Measurements from ENCODE around the gene MSRB1.

MSRB1 gene

GRCh38 chr16:1929578-1930337, 13.2 kb downstream of the MSRB1 start:
- Histone ChIP-seq H2AFZ (ENCODE audit: low read depth, low read length) (peak overlapping the region; percentile 95), H3K4me3 (ENCODE audit: low read depth in 1 of 2, low read length in 2 of 2) (peak overlapping the region; percentile 28 to 62; a peak in 3 of 4 replicates), H3K4me1 (ENCODE audit: insufficient read depth, low read length) (peaks cover 12% of the 10 kb centered on the region)

GRCh38 chr16:1929105-1929504, 13.9 kb downstream of the MSRB1 start:
- no peaks in the 10 kb centered on the region for H3K36me3 ChIP-seq (ENCODE audit: insufficient read depth, low read length)
- no peaks in the 10 kb centered on the region for H3K79me2 ChIP-seq (ENCODE audit: insufficient read depth, low read length)
- DNase-seq (peak; percentile 41), ATAC-seq (ENCODE audit: insufficient read depth, low read depth) (peak; percentile 53)
- TF ChIP-seq EZH2 (IDR thresholded peaks at IDR 0.05; ENCODE audit: borderline replicate concordance, low read depth, low read length, severe bottlenecking), result no peak
- TF ChIP-seq CTCF (IDR thresholded peaks at IDR 0.05; ENCODE audit: borderline replicate concordance, extremely low read depth, low read length, poor library complexity, severe bottlenecking), result no peak
- peak overlapping the region; percentile 61 for H3K9ac ChIP-seq (ENCODE audit: low read depth, low read length)
- H2AFZ ChIP-seq (ENCODE audit: low read depth, low read length), result peak overlapping the region; percentile 74
- peak overlapping the region; percentile 63 for H3K4me2 ChIP-seq (ENCODE audit: insufficient read depth, low read length)
- peak overlapping the region; percentile 28 to 62; a peak in 3 of 4 replicates for H3K4me3 ChIP-seq (ENCODE audit: low read depth in 1 of 2, low read length in 2 of 2)
- H3K27ac ChIP-seq (ENCODE audit: low read length), result peak overlapping the region; percentile 65
- H4K20me1 ChIP-seq (ENCODE audit: insufficient read depth, low read length), result no peaks in the 10 kb centered on the region
- H3K4me1 ChIP-seq (ENCODE audit: insufficient read depth, low read length), result peaks cover 12% of the 10 kb centered on the region
- no peaks in the 10 kb centered on the region for H3K9me3 ChIP-seq (ENCODE audit: insufficient read depth, low read length, severe bottlenecking)
- no peaks in the 10 kb centered on the region for H3K27me3 ChIP-seq (ENCODE audit: insufficient read depth, low read length, poor library complexity)

More at GRCh38 chr16:1929578-1930337, 13.2 kb downstream of the MSRB1 start:
- peak overlapping the region; percentile 63 for H3K4me2 ChIP-seq (ENCODE audit: insufficient read depth, low read length)
- no peaks in the 10 kb centered on the region for H3K79me2 ChIP-seq (ENCODE audit: insufficient read depth, low read length)
- peak overlapping the region; percentile 65; the same call in 1 of the 2 replicates for H3K27ac ChIP-seq (ENCODE audit: low read length)
- H3K9ac ChIP-seq (ENCODE audit: low read depth, low read length), result peak overlapping the region; percentile 61
- H3K36me3 ChIP-seq (ENCODE audit: insufficient read depth, low read length), result no peaks in the 10 kb centered on the region
- DNase-seq (peak; percentile 91), ATAC-seq (ENCODE audit: insufficient read depth, low read depth) (peak; percentile 93)
- no peaks in the 10 kb centered on the region for H4K20me1 ChIP-seq (ENCODE audit: insufficient read depth, low read length)
- TF ChIP-seq EZH2 (IDR thresholded peaks at IDR 0.05; ENCODE audit: borderline replicate concordance, low read depth, low read length, severe bottlenecking) (no peak), CTCF (IDR thresholded peaks at IDR 0.05; ENCODE audit: borderline replicate concordance, extremely low read depth, low read length, poor library complexity, severe bottlenecking) (peak; percentile 99)
- H3K27me3 ChIP-seq (ENCODE audit: insufficient read depth, low read length, poor library complexity), result no peaks in the 10 kb centered on the region
- H3K9me3 ChIP-seq (ENCODE audit: insufficient read depth, low read length, severe bottlenecking), result no peaks in the 10 kb centered on the region

- Histone ChIP-seq H3K4me3 (ENCODE audit: low read depth in 1 of 2, low read length in 2 of 2) (no peak overlapping the region), H3K27ac (ENCODE audit: low read length) (no peak overlapping the region), H2AFZ (ENCODE audit: low read depth, low read length) (no peak overlapping the region), H3K9ac (ENCODE audit: low read depth, low read length) (no peak overlapping the region), H3K4me1 (ENCODE audit: insufficient read depth, low read length) (peaks cover 12% of the 10 kb centered on the region), H3K36me3 (ENCODE audit: insufficient read depth, low read length) (no peaks in the 10 kb centered on the region), H3K9me3 (ENCODE audit: insufficient read depth, low read length, severe bottlenecking) (no peaks in the 10 kb centered on the region), H4K20me1 (ENCODE audit: insufficient read depth, low read length) (no peaks in the 10 kb centered on the region), H3K27me3 (ENCODE audit: insufficient read depth, low read length, poor library complexity) (peaks cover 3% of the 10 kb centered on the region), H3K79me2 (ENCODE audit: insufficient read depth, low read length) (no peaks in the 10 kb centered on the region), H3K4me2 (ENCODE audit: insufficient read depth, low read length) (no peak overlapping the region)
- ATAC-seq (ENCODE audit: insufficient read depth, low read depth) (no peak), DNase-seq (no peak)
- TF ChIP-seq EZH2 (IDR thresholded peaks at IDR 0.05; ENCODE audit: borderline replicate concordance, low read depth, low read length, severe bottlenecking) (no peak), CTCF (IDR thresholded peaks at IDR 0.05; ENCODE audit: borderline replicate concordance, extremely low read depth, low read length, poor library complexity, severe bottlenecking) (no peak)
Observed at GRCh38 chr16:1926271-1926670, 16.7 kb downstream of the MSRB1 start.
